GM20000 (cell line): Measurements from ENCODE around the gene RALGPS1.

Experiments used
- DNase-seq: peaks from one replicate; pipeline ENCODE4 v3.0.0; 2012; ENCODE audit warnings: low spot score
- TF ChIP-seq, protein P1 (sequence below): IDR thresholded peaks from 2 replicates; pipeline ENCODE4 v1.5.1; 2012; ENCODE audit warnings: mild to moderate bottlenecking, control low read depth; ENCODE audit errors: extremely low read depth, missing control alignments

The RALGPS1 gene

DNA sequence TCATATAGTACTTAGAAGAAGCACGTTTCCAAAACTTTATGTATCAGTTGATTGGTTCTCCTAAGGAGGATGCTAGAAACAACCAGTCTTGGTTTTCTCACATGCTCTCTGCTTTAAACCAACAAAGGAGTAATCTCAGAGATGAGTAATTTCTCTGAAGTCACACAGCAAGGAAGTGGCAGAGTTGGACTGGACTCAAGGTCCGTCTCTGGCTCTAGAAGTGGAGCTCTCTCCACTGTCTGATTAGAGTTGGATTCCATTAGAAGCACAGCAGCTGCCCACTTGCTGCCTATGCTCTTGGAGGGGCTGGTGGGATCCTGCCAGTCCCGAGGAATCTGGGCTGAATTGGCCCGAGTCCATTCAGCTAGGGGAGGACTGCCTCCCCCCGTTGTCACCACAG is 21.0 kb downstream of the RALGPS1 start:
- TF ChIP-seq, protein P1, sequence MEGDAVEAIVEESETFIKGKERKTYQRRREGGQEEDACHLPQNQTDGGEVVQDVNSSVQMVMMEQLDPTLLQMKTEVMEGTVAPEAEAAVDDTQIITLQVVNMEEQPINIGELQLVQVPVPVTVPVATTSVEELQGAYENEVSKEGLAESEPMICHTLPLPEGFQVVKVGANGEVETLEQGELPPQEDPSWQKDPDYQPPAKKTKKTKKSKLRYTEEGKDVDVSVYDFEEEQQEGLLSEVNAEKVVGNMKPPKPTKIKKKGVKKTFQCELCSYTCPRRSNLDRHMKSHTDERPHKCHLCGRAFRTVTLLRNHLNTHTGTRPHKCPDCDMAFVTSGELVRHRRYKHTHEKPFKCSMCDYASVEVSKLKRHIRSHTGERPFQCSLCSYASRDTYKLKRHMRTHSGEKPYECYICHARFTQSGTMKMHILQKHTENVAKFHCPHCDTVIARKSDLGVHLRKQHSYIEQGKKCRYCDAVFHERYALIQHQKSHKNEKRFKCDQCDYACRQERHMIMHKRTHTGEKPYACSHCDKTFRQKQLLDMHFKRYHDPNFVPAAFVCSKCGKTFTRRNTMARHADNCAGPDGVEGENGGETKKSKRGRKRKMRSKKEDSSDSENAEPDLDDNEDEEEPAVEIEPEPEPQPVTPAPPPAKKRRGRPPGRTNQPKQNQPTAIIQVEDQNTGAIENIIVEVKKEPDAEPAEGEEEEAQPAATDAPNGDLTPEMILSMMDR, result no peak
- DNase-seq, result no peak

DNA sequence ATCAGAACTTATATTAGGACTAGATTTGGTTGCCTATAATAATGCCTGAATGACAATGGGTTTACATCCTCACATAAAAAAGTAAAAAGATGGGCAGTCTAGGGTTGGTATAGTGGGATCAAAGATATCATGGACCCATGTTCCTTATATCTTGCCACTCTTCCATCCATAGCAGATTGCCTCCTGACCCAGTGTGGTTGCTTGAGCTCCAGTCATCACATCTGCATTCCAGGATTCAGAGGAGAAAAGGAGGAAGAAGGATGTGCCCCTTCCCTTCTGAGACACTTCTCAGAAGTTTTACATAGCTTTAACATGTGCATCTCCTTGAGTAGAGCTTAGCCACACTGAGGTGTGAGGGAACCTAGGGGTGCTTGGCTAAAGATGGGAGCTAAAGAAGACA is 22.9 kb downstream of the RALGPS1 start:
- no peak for DNase-seq
- TF ChIP-seq, protein P1, result no peak

DNA sequence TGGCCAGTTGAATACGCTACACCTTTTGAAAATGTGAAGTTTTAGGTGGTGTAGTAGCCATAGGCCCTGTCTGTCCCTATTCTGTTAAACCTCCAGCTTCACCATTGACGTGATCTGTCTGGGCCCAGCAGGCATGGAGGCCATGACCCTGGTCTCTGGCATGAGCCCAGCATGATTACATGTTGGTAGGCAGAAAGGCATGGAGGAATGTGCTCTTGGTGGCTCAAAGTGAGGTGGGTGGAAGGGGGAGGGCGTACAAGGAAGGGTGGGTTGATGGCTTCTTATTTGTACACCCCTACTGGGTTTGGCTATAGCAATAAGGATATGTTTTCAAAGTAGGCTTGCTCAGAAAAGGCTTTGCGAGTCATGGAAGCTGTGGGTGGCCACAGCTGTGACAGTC is 23.7 kb downstream of the RALGPS1 start:
- DNase-seq, result no peak
- TF ChIP-seq, protein P1, result no peak

DNA sequence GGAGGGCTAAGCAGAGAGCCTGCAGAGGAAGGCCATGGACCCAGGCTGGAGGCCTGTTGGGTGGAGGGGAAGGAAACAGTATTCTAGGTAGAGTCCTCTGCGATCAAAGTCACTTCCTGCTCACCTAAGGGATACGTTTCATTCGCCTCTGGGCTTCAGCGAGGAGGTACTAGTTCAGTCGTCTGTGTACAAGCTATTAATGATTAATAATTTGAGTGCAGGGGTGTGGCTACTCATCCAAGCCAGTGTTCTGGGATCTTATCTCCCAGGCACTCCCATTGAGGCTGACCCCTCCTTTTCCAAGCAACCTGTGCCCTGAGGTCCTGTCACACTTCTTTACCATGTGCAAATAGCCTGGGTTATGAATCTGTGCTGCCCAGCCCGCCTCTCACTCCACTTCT is 25.2 kb downstream of the RALGPS1 start:
- no peak for DNase-seq
- TF ChIP-seq, protein P1, result no peak

DNA sequence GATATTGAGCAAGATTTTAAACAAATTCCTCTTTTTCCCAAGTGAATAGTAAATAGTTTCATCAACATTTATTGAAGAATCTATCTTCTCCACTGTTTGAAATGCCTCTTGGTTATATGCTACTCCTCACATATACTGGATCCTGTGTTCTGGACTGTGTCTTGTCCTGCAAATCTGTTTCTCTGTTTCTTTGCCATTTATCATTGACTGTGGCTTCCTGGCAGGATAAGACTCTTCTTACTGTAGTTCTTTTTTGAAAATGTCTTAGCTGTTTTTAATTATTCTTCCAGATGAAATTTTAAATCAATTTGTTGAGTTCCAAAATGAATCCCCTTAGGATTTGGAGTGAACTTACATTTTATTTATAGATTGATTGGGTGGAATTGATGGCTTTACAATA is 27.8 kb downstream of the RALGPS1 start:
- DNase-seq, result no peak
- TF ChIP-seq, protein P1, result no peak

DNA sequence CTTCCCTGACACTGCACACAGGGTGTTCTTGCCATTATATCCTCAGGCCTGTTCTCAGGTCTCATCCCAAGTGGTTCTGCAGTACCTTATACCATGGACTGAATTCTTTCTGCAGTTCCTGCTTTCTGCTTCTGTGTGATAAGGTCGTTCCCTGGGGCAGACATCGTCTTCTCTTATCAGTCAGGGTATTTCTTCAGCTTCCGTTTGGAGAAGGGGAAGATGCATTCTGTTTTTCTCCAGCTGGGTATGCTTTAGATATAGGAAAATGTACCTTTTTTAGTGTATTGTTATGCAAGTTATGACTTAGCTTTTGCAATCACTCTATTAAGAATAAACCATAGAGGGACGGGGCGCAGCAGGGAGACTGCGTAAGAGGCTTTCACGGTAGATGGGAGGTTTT is 31.1 kb downstream of the RALGPS1 start:
- TF ChIP-seq, protein P1, result no peak
- DNase-seq, result no peak

DNA sequence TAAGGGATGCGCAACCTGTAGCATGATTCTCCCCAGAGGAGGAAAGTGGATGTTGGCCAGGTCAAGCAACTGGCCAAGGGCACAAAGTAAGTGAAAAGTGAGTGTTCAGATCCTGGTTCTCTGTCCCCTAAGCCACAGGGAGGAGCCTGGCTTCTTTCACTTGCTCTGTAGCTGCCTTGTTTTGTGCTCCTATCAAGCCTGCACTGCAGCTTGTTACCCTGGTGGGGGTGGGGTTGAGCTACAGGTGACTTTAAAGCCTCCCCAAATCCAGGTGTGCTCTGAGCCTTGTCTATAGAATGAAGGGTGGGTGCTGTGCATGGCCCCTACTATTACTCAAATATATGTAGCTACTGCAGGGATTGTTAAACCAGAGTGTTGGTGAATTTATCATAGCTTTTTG is 32.9 kb downstream of the RALGPS1 start:
- no peak for DNase-seq
- TF ChIP-seq, protein P1, result peak; percentile 3
